ENCODE results near the gene CDH23. TPM values are rescaled to one million over a fixed set of nuclear protein-coding genes. Genes with fewer than 3 reads are reported as not detected.
A peak's percentile ranks its signal among the peaks of the same experiment; 100 is the strongest.

The CDH23 gene
- total and polyA plus RNA-seq, 12 donors = 1.7 to 20.2 (median 7.8) TPM

DNA sequence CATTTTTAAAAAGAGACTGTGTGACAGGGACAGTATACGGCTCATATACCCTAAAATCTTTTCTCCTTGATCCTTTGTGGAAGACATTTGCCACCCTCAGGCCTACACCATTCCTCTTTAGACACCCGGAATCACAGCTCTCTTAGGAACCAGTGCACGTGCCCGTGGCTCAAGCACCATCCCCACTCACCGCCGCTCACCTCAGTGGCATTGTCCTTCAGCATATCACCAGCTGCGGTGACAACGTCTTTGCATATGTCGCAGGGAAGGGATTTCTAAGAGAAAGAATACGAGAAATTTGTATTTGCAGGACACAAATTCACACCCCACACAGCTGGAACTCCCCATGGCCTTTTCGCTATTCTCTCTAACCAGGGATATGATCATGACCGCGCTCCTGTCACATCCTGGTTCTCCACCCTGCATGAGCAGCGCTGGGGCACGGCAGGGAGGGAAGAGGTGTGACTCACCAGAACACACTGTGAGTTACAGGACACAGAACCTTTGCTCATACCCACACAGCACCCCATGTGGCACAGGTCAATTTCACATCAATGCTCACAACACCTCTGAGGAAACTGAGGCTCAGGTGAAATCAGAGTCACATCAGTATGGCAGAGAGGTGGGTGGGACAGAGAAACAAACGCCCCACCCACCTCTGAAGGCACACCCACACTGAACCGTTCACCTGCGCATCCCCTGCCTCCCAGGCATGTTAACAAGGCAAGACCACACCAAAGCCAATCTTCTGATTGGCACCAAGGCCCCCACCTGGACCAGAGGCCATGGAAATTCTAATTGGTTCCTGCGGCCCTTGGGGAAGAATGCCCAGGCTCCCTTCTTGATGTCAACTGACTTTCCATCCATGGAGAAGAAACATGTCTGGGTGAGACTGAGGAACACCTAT, 435.2 kb downstream of the CDH23 start:
- peaks cover 0 to 70% of the 10 kb centered on the region in 2 donors for H3K36me3 ChIP-seq (replicated peaks in 1 of 2)
- no peak for TF ChIP-seq POLR2A (IDR thresholded peaks at IDR 0.05)
- TF ChIP-seq, protein P1, sequence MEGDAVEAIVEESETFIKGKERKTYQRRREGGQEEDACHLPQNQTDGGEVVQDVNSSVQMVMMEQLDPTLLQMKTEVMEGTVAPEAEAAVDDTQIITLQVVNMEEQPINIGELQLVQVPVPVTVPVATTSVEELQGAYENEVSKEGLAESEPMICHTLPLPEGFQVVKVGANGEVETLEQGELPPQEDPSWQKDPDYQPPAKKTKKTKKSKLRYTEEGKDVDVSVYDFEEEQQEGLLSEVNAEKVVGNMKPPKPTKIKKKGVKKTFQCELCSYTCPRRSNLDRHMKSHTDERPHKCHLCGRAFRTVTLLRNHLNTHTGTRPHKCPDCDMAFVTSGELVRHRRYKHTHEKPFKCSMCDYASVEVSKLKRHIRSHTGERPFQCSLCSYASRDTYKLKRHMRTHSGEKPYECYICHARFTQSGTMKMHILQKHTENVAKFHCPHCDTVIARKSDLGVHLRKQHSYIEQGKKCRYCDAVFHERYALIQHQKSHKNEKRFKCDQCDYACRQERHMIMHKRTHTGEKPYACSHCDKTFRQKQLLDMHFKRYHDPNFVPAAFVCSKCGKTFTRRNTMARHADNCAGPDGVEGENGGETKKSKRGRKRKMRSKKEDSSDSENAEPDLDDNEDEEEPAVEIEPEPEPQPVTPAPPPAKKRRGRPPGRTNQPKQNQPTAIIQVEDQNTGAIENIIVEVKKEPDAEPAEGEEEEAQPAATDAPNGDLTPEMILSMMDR (IDR thresholded peaks at IDR 0.05) = no peak
- DNase-seq = peak in 4 of 7 donors; percentile 50 to 55 (median 51)
- peak overlapping the region in 2 of 5 donors; percentile 20 to 27 for H3K27ac ChIP-seq
- H3K4me3 ChIP-seq = no peak overlapping the region
- peaks cover 19 to 44% of the 10 kb centered on the region in 2 donors for H3K4me1 ChIP-seq (replicated peaks in 1 of 2)
- 80 to 92% (median 87%) methylated on average over 17 to 19 of the region's 19 CpGs for WGBS, 4 donors
- H3K27me3 ChIP-seq = no peaks in the 10 kb centered on the region
- intact Hi-C loops (cut with DNase I) = no loop called here
- H3K9me3 ChIP-seq (replicated peaks in 1 of 3) = no peaks in the 10 kb centered on the region

DNA sequence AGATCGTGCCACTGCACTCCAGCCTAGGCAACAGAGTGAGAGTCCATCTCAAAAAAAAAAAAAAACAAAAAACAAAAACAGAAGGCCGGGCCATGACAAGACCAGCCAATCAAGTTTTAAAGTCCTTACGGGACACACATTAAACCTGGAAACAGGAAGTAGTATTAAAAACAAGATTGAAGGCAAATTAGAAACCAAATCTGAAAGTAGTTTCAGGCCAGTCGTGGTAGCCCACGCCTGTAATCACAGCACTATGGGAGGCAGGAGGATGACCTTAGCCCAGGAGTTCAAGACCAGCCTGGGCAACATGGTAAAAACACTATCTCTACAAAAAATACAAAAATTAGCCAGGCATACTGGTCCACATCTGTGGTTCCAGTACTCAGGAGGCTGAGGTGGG, 436.2 kb downstream of the CDH23 start:
- Histone ChIP-seq H3K9me3 (replicated peaks in 1 of 3) (no peaks in the 10 kb centered on the region), H3K36me3 (replicated peaks in 1 of 2) (peaks cover 0 to 59% of the 10 kb centered on the region in 2 donors), H3K4me1 (replicated peaks in 1 of 2) (peaks cover 30 to 55% of the 10 kb centered on the region in 2 donors), H3K27me3 (no peaks in the 10 kb centered on the region), H3K4me3 (no peak overlapping the region), H3K27ac (peak overlapping the region in 1 of 5 donors; percentile 18)
- WGBS, 4 donors = 77 to 89% (median 80%) methylated on average over 4 to 5 of the region's 5 CpGs
- intact Hi-C loops (cut with DNase I) = no loop called here
- TF ChIP-seq, protein P1 (IDR thresholded peaks at IDR 0.05) = no peak
- TF ChIP-seq POLR2A (IDR thresholded peaks at IDR 0.05) = no peak
- DNase-seq = no peak

DNA sequence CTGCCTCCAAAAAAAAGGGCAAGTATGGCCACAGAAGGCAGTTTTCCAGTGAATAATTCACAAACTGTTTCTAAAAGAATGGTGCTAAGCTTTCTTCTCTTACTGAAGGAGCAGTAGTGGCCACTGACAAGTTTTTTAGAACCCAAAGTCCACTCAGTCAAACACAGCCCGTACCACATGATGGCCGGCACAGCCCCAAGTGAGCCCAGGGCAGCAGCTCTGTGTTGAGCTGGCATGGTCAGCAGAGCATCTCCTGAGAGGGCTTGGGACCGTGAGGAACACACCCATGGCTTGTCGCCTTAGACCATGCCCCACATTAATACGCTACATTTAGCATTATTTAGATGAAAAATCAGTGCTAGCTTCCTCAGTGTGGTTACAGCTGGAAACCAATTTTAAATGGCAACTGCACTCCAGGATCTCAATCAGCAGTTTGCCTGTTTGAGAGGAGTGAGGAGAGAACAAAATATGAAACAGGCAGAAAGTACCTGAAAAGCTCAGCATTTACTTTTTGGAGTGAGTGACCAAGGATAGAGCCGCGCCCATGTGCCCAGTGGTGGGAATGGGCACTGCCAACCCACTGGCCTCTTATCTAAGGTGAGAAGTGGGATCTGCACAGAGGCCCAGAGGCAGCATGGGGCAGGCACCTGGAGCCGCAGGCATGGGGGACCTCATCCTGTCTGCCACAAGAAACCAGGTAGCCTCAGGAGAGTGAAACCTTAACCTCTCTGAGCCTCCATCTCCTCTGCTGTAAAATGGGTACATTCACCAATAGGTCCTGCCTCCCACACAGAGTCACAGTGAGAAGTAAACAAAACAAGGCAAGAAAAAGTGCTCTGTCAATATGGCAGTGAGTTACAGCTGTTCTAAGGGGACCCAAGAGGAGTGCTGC, 437.0 kb downstream of the CDH23 start:
- WGBS, 4 donors = 92 to 95% (median 94%) methylated on average over 8 of the region's 8 CpGs
- Histone ChIP-seq H3K27ac (peak overlapping the region in 2 of 5 donors; percentile 18 to 35), H3K9me3 (replicated peaks in 1 of 3) (no peaks in the 10 kb centered on the region), H3K36me3 (replicated peaks in 1 of 2) (peaks cover 0 to 52% of the 10 kb centered on the region in 2 donors), H3K27me3 (no peaks in the 10 kb centered on the region), H3K4me3 (no peak overlapping the region), H3K4me1 (replicated peaks in 1 of 2) (peaks cover 37 to 62% of the 10 kb centered on the region in 2 donors)
- no peak for DNase-seq
- intact Hi-C loops (cut with DNase I) = no loop called here
- TF ChIP-seq, protein P1 (IDR thresholded peaks at IDR 0.05) = no peak
- no peak for TF ChIP-seq POLR2A (IDR thresholded peaks at IDR 0.05)

DNA sequence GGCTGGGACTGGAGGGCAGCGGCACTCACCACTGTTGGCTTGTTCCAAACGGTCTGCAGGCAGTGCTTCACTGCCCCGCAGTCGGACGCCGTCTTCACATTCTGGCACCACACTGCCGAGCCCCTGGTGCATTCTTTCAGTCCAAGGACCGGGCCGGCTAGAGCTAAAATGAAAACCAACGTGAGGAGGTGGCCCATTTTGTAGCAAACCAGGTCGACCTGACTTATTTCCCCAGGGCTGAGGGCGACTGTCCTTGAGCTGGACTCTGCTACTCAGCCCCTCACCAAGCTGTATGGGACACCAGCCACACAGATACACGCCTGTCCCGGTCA, 437.6 kb downstream of the CDH23 start:
- intact Hi-C loops (cut with DNase I) = no loop called here
- H3K4me3 ChIP-seq = no peak overlapping the region
- no peaks in the 10 kb centered on the region for H3K27me3 ChIP-seq
- no peak for DNase-seq
- TF ChIP-seq, protein P1 (IDR thresholded peaks at IDR 0.05) = no peak
- no peak for TF ChIP-seq POLR2A (IDR thresholded peaks at IDR 0.05)
- 81 to 85% (median 82%) methylated on average over 12 to 14 of the region's 14 CpGs for WGBS, 4 donors
- peaks cover 43 to 68% of the 10 kb centered on the region in 2 donors for H3K4me1 ChIP-seq (replicated peaks in 1 of 2)
- peak overlapping the region in 1 of 5 donors; percentile 35 for H3K27ac ChIP-seq
- peaks cover 0 to 46% of the 10 kb centered on the region in 2 donors for H3K36me3 ChIP-seq (replicated peaks in 1 of 2)
- no peaks in the 10 kb centered on the region for H3K9me3 ChIP-seq (replicated peaks in 1 of 3)

Measured in adrenal gland (tissue), 12 donors.